Measurements from ENCODE around the gene DCC. TPM values are rescaled to one million over a fixed set of nuclear protein-coding genes. Genes with fewer than 3 reads are reported as not detected.

DCC gene
- total RNA-seq, 6 donors from 2014 or later, result 0.33 to 3.5 (median 1.0) TPM

GRCh38 chr18:52824126-52824525 lies 484.1 kb downstream of the DCC start:
- no peak for TF ChIP-seq POLR2A (IDR thresholded peaks at IDR 0.05)
- 74 to 75% methylated on average over 3 of the region's 3 CpGs for WGBS, 2 donors

GRCh38 chr18:52826994-52827393 lies 487.0 kb downstream of the DCC start:
- Histone ChIP-seq H3K27me3 (no peaks in the 10 kb centered on the region), H3K27ac (no peak overlapping the region), H3K9me3 (no peaks in the 10 kb centered on the region), H3K4me3 (no peak overlapping the region), H3K36me3 (no peaks in the 10 kb centered on the region), H3K4me1 (no peaks in the 10 kb centered on the region)
- TF ChIP-seq POLR2A (IDR thresholded peaks at IDR 0.05), result no peak
- no peak for TF ChIP-seq EP300 (IDR thresholded peaks at IDR 0.05)
- no peak for TF ChIP-seq POLR2AphosphoS5 (IDR thresholded peaks at IDR 0.05)
- no peak for TF ChIP-seq CTCF (IDR thresholded peaks at IDR 0.05)
- WGBS, 2 donors, result 75 to 79% methylated on average over 3 of the region's 3 CpGs
- DNase-seq (no peak), ATAC-seq (ENCODE audit: low FRiP score in 2 of 2) (no peak)

More at GRCh38 chr18:52824126-52824525, 484.1 kb downstream of the DCC start:
- DNase-seq (no peak), ATAC-seq (ENCODE audit: low FRiP score in 2 of 2) (no peak)
- Histone ChIP-seq H3K27me3 (no peaks in the 10 kb centered on the region), H3K36me3 (no peaks in the 10 kb centered on the region), H3K9me3 (no peaks in the 10 kb centered on the region), H3K4me1 (no peaks in the 10 kb centered on the region), H3K4me3 (no peak overlapping the region), H3K27ac (no peak overlapping the region)

- DNase-seq, result no peak
- ATAC-seq (ENCODE audit: low FRiP score in 2 of 2), result no peak
- no peaks in the 10 kb centered on the region for H3K36me3 ChIP-seq
- no peaks in the 10 kb centered on the region for H3K4me1 ChIP-seq
- no peak overlapping the region for H3K4me3 ChIP-seq
- H3K27me3 ChIP-seq, result no peaks in the 10 kb centered on the region
- no peak overlapping the region for H3K27ac ChIP-seq
- TF ChIP-seq CTCF (IDR thresholded peaks at IDR 0.05) (no peak), POLR2A (IDR thresholded peaks at IDR 0.05) (no peak), EP300 (IDR thresholded peaks at IDR 0.05) (no peak), POLR2AphosphoS5 (IDR thresholded peaks at IDR 0.05) (no peak)
- no peaks in the 10 kb centered on the region for H3K9me3 ChIP-seq
These were observed 489.3 kb downstream of the DCC start for GRCh38 chr18:52829320-52829719.

- no peaks in the 10 kb centered on the region for H3K36me3 ChIP-seq
- H3K4me3 ChIP-seq, result no peak overlapping the region
- ATAC-seq (ENCODE audit: low FRiP score in 2 of 2), result no peak
- H3K27ac ChIP-seq, result no peak overlapping the region
- no peaks in the 10 kb centered on the region for H3K27me3 ChIP-seq
- no peaks in the 10 kb centered on the region for H3K9me3 ChIP-seq
- WGBS, 2 donors, result 77 to 81% methylated on average over 4 of the region's 4 CpGs
- no peak for TF ChIP-seq POLR2AphosphoS5 (IDR thresholded peaks at IDR 0.05)
- TF ChIP-seq POLR2A (IDR thresholded peaks at IDR 0.05), result no peak
- no peak for TF ChIP-seq CTCF (IDR thresholded peaks at IDR 0.05)
- no peak for TF ChIP-seq EP300 (IDR thresholded peaks at IDR 0.05)
- DNase-seq, result no peak
- H3K4me1 ChIP-seq, result no peaks in the 10 kb centered on the region
These were observed 489.9 kb downstream of the DCC start for GRCh38 chr18:52829876-52830405.

GRCh38 chr18:52844323-52844722 lies 504.3 kb downstream of the DCC start:
- Histone ChIP-seq H3K27me3 (no peaks in the 10 kb centered on the region), H3K36me3 (no peaks in the 10 kb centered on the region), H3K4me3 (no peak overlapping the region), H3K4me1 (no peaks in the 10 kb centered on the region), H3K9me3 (no peaks in the 10 kb centered on the region), H3K27ac (no peak overlapping the region)
- DNase-seq (no peak), ATAC-seq (ENCODE audit: low FRiP score in 2 of 2) (no peak)
- no peak for TF ChIP-seq POLR2AphosphoS5 (IDR thresholded peaks at IDR 0.05)
- TF ChIP-seq CTCF (IDR thresholded peaks at IDR 0.05), result no peak
- TF ChIP-seq EP300 (IDR thresholded peaks at IDR 0.05), result no peak
- no peak for TF ChIP-seq POLR2A (IDR thresholded peaks at IDR 0.05)

Data from upper lobe of left lung (tissue), 6 donors.